Stimulated activated CD4-positive, alpha-beta T cell treated with anti-CD3 and anti-CD28 coated beads, Interleukin-4, amount 100 ng/mL, for 1 hour (primary cell): ENCODE results near the gene TPRA1.
"Not testable (repeated sequence)": the region's sequence is repeated elsewhere in the genome, so short reads cannot be mapped to it uniquely, and the experiment has no call there.

Experiments
- DNase-seq: peaks from one replicate; pipeline ENCODE4 v3.0.0-alpha.2; 2020

Gene TPRA1

DNA sequence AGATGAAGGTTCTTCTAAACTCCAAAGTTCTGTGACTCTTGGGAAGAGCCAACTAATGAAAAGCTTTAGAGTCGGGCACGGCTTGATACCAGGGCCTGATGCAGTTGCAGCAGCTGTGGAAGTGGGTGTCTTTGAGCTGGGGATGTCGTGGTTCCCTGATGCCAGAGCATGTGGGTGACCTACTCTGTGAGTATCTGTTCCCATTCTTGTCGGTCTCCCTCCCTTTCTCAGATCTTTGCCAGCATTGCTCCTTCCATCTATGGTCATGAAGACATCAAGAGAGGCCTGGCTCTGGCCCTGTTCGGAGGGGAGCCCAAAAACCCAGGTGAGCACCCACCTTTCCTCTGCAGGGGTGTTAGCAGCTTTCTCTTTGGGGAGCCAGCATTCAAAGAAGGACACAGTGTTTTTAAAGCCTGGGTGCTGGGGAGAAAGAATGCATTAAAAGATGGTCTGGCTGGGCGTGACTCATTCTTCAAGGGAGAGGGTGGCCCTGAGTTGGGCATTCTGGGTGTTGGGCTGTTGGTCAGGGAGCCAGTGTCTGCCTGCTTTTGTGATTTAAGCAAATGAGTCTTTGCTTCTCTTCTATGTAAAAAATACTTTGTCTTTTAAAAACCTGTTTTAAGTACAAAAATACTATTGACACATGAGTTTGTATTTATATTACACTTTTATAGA is 25.2 kb upstream of the TPRA1 start:
- no peak for DNase-seq

DNA sequence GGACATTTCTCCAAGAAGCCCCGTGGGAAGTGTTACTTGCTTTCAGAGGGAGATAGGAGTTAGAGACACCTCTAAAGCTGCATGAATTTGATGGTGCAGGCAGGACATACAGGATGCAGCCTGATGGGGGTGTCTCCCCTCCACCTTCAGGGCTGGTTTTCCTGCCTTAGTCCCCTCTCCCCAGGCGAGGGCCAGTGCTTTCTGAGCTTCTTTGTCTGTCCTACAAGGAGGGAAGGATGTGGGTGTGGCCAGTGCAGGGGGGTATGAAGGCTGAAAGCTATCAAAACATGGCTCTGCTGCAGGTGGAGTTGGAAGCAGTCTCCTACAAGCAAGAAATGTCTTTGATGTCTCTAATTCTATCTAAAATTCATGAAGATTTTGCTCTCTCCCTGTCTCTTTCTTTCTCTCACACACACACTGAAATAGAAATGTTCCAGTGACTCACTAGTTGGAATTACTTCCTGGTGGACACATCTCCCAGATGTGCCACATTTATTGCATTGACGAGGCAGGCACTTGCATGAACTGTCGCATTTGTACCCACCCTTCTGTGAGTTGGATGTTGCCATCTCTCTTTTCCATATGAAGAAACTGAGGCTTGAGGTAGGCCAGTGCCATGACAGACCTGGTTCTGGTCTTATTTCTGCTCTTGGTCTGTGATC is 24.5 kb upstream of the TPRA1 start:
- DNase-seq: no peak

DNA sequence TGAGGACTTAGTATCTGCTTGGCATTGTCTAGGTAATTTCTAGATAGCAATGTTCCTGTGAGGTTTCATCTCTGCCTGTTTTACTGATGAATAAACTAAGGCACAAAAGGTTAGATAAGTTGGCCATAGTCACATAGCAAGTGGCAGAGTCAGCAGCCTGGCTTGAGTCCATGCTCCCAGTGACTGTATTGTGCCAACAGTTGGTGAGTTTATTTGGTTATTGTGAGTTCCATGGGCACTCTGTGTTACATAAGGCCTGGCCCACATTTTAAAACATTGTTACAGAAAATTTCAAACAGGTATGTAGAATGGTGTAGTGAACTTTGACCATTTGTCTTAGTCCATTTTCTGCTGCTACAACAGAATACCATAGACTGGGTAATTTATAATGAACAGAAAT is 22.9 kb upstream of the TPRA1 start:
- DNase-seq: no peak

DNA sequence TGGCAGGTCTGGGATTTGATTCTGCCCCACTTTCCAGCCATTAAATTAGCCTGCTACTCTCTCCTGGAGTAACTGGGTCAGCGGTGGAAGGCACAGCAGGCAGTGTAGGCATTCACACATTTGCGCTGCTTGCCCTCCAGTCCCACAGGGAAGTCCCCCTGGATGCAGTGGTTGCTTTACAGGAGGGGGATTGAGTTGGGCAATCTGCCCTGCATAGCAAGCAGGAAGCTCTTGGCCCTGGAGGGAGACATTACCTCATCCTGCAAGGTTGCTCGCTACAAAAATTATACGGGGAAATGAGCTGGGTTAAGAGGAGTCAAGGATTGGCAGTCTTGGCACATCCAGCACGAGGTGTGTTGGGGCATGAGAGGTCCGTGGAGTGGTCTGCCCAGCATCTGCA is 22.4 kb upstream of the TPRA1 start:
- no peak for DNase-seq

DNA sequence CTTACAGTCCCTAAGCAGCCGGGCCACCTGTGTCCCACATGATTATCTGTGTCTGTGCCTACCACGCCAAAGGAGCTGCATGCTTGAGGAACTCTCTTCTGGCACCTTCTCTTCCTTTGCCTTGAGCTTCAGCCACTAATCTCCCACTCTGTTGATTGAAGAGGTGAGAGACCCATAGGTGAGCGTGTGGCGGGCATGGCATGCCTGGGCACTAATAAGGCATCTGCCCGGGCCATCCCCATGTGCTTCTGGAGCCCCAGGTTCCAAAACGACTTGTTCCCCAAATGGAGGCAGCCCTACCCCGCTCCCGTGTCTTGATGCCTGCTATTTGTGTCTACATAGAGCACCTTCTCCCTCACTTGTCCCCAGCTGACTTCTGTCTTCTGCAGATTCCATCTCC is 20.7 kb upstream of the TPRA1 start:
- no peak for DNase-seq

DNA sequence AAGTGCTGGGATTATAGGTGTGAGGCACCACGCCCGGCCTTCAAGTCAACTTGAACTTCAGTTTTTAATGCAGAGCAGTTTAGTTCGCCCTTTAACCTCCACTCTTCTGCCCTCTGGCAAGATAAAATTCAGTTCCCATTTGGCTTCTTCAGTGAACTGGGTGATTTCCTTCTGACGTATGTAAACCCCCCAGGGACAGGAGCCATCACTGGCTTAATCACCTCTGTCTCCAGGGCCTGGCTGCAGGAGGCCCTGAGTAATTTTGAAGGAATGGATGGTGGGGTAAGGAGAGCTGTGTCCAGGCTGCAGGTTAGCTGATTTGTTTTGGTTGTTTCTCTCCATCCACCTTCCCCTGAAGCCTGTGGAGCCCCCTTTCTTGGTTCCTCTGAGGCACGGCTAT is 19.6 kb upstream of the TPRA1 start:
- no peak for DNase-seq

DNA sequence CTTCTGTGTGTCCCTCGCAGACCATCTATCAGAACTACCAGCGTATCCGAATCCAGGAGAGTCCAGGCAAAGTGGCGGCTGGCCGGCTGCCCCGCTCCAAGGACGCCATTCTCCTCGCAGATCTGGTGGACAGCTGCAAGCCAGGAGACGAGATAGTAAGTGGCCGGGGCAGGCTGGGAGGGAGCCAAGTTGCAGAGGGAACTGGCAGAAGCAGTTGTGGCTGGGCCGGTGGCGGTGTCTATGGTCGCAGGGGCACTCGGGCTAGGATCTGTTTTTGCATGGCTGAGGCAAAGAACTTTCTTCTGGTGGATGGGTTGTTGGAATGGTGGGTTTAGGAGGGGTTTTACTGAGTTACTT is 17.8 kb upstream of the TPRA1 start:
- DNase-seq: no peak

DNA sequence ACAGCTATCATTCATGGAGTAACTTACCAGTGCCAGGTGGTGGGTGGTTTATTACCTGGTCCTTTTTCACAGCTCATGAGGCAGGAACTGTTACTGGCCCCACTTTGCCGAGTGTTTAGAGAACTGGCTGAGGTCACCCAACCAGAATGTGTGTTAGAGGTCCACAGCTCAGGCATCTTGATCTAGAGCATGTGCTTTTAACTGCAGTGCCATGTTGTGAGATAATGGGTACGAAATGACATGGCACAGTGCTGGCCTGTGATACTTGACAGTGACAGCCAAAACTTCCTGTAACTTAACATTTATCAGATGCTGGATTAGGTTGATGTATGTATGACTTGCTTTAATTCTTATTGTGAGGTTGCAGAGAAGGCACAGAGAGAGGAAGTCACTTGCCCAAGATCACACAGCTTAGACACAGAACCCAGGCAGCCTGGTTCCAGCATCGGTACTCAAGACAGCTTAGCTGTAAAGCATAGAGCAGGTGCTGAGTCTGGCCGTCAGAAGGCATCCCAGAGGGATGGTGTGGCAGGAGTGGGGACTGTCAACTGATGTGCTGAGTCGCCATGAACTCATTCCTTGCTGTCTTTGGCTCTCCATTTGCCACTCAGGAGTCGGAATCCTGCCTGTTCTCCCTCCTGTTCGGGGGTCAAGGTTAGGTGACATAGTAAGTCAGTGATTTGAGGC is 17.3 kb upstream of the TPRA1 start:
- DNase-seq: no peak

DNA sequence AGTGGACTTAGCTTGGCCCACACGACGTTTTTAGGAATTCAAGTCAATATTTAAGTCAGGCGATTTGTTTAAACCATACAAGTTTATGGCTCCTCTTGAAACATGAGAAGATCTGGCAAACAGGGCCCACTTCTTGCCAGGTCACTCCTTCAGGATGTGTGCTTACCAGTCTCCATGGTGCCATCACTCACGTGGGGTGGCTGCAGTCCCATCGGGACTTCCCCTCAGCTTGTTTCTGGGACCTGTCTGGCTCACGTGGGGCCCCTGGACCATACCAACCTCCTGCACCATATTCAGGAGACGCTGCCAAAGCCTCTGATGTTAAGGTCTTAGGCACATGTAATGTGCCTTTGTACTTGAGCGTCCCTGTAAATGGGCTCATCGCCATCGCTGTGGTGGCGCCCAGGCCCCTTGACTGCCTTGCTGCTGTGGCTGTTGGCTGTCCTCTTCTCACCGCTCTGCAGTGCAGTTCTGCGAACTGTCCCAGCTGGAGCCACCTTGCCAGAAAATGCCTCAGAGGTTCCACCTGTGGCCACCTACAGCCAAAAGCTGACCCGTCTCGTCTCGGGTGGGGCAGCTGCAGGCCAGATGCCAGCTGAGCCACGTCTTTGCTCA is 16.6 kb upstream of the TPRA1 start:
- no peak for DNase-seq

DNA sequence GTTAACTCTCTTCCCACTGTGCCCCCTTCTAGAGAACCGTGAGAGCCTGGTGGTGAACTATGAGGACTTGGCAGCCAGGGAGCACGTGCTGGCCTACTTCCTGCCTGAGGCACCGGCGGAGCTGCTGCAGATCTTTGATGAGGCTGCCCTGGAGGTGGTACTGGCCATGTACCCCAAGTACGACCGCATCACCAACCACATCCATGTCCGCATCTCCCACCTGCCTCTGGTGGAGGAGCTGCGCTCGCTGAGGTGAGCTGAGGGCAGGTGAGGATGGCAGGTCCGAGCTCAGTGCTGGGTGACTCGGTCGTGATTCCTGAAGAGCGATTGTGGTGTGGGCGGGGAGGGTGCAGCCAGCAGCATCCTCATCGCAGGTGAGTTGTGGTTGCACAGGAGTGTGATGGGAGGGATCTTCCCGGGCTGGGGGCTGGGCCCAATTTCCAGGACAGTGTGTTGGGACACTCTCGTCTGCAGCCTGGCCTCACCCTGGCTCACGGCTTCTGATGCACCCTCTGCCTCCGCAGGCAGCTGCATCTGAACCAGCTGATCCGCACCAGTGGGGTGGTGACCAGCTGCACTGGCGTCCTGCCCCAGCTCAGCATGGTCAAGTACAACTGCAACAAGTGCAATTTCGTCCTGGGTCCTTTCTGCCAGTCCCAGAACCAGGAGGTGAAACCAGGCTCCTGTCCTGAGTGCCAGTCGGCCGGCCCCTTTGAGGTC is 15.7 kb upstream of the TPRA1 start:
- DNase-seq: no peak

DNA sequence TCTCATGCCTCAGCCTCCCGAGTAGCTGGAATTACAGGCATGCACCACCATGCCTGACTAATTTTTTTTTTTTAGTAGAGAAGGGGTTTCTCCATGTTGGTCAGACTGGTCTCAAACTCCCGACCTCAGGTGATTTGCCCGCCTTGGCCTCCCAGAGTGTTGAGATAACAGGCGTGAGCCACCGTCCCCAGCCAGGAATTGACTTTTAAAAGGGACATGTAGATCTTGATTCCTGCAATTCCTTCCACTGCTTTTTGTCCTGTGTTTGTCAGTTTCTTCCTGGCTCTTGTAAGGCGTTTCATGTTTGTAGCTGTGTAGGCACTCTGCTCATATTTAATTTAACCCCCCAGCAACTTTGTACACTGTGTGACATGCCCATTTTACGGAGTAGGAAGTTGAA is 15.0 kb upstream of the TPRA1 start:
- not testable (repeated sequence) for DNase-seq

DNA sequence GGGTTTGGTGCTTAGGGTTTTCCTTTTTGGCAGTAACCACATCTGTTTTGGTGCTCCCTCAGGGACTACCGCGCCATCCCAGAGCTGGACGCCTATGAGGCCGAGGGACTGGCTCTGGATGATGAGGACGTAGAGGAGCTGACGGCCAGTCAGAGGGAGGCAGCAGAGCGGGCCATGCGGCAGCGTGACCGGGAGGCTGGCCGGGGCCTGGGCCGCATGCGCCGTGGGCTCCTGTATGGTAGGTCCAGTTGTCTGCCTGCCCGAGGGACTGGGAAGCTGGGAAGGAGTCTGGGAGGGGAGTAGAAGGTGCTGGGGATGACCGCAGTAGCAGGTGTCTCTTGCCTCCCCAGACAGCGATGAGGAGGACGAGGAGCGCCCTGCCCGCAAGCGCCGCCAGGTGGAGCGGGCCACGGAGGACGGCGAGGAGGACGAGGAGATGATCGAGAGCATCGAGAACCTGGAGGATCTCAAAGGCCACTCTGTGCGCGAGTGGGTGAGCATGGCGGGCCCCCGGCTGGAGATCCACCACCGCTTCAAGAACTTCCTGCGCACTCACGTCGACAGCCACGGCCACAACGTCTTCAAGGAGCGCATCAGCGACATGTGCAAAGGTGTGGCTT is 14.1 kb upstream of the TPRA1 start:
- DNase-seq: no peak

DNA sequence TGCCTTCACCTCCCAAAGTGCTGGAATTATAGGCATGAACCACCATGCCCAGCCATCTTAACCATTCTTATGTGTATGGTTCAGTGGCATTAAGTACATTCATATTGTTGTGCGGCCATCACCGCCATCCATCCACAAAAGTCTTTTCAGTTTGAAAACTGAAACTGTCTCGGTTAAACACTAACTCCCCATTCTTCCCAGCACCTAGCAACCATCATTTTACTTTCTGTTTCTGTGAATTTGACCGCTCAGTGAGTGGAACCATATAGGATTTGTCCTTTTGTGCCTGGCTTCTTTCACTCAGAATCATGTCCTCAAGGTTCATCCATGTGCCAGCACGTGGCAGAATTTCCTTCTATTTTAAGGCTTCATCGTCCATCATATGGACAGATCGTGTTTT is 13.5 kb upstream of the TPRA1 start:
- DNase-seq: no peak

DNA sequence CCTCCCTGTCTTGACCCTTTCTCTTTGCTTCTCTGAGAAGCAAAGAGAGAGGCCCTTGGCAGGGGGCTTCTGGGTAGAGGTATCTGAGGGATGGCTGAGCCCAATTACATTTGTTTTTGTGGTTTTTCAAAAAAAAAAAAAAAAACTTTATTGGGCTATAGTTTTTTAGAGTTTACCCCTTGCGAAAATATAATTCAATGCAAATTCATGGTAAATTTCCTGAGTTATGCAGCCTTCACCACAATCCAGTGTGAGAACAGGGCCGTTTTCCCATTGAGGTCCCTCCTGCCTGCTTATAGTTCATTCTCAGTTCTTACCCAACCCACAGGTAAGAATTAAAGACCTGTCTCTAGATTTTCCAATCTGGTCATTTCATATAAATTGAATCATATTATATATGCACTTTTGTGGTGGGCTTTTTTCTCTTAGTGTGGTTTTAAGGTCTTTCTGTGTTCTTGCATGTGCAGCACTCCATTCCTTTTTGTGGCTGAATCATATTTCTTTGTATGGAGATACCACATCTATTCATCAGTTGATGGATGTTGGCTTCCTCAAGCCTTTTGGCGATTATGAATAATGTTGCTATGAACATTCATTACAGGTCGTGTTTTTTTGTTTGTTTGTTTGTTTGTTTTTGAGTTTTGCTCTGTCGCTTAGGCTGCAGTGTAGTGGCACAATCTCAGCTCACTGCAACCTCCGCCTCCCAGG is 10.4 kb upstream of the TPRA1 start:
- DNase-seq: no peak

DNA sequence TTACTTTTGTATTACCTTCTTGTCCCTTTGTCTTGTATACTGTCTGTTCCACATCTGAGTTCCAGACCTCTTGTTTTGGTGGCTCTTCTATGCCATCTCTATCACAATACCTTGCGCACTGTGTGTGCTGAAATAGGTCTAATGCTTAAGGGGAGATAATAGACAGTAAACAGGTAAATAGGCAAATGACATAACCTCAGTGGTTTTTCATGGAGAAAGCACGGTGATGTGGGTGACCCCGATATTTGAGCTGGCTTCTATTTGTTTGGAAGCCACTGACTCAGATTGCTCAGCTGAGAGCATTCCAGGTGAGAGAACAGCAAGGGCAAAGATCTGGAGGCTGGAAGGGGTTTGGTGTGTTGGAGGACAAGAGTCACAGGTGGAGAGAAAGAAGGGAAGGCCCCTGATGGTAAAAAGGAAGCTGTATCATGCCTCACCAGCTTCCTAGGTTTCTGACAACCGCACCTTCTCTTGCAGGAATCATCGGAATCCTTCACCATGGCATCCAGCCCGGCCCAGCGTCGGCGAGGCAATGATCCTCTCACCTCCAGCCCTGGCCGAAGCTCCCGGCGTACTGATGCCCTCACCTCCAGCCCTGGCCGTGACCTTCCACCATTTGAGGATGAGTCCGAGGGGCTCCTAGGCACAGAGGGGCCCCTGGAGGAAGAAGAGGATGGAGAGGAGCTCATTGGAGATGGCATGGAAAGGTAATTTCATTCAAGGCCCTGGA is 8.5 kb upstream of the TPRA1 start:
- no peak for DNase-seq

DNA sequence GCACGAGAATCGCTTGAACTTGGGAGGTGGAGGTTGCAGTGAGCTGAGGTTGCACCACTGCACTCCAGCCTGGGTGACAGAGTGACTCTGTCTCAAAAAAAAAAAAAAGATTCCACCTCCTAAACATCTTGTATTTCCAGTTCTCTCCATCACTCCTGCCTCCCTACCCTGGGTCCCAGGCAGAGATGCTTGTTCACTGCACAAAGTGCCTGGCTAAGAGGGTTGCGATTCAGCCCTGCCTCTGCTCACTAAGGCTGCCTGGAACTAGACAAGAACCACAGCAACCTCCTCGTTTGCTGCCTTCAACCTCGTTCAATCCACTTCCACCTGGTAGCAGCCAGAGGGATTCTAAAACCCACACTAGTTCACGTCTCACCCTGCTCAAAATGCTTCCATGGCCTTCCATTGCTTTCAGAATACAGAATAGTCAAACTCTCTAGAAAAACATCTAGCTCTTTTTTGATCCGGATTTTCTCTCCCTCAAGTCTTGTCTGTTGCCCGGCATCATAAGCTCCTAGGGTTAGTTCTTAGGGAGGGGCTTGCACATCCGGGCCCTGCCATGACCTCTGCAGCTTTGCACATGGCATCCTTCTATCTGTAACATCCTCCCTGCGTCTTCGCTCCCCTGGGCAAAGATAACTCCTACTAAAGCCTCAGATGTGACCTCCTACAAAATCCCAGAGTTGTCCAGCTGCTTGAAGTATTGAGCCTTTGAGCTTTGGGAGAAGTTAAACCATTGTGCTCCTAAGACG is 6.7 kb upstream of the TPRA1 start:
- no peak for DNase-seq

DNA sequence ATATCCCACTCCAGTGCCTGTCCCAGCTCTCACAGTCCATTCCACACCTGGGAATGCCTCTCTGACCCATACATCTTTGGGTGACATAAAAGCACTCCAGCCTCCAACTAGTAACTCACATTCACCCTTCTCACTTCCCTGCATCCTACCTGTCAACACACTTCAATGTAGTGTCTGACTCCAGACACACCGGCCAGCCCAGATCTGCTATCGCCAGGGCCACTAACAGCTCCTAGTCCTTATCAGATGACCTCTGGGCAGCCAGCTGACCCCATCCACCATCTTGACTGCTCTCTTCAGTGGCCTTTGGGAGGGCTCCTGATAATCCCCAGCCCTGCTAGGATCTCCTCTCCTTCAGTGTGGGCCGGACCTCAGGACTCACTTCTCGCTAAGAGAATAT is 4.8 kb upstream of the TPRA1 start:
- no peak for DNase-seq

DNA sequence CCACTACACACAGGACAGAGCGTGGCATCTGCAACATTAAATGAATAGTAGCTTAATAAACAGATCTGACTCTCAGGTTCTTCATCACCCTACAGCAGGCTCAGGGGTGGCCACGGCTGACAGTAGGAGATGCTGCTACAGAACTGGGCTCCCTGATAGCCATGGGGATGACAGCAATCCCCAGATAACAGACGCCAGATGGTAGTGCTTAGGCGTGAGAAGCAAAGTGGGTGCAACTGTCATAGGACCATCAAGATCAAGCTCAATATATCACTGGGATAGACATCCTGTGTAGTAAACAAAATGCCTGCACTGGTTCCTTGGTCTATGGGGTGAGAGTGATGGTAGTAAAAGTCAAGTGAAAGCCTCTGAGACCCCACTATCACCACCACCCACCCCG is 2.6 kb upstream of the TPRA1 start:
- no peak for DNase-seq

DNA sequence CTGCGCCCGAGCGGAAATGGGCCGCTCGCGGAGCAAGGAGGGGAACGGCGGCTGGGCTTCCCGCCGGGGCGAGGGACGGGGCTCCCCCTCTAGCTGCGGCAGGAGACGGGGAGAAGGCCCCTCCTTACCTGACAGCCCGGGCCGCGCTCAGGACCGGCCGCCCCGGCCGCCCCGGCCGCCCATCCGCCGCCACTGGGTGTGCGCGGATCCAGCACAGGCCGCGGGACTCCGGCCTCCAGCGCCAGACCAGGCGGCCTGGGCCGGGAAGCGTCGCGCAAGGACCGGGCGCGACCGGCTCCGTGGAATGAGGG is 296 bp downstream of the TPRA1 start:
- peak; percentile 37 for DNase-seq

DNA sequence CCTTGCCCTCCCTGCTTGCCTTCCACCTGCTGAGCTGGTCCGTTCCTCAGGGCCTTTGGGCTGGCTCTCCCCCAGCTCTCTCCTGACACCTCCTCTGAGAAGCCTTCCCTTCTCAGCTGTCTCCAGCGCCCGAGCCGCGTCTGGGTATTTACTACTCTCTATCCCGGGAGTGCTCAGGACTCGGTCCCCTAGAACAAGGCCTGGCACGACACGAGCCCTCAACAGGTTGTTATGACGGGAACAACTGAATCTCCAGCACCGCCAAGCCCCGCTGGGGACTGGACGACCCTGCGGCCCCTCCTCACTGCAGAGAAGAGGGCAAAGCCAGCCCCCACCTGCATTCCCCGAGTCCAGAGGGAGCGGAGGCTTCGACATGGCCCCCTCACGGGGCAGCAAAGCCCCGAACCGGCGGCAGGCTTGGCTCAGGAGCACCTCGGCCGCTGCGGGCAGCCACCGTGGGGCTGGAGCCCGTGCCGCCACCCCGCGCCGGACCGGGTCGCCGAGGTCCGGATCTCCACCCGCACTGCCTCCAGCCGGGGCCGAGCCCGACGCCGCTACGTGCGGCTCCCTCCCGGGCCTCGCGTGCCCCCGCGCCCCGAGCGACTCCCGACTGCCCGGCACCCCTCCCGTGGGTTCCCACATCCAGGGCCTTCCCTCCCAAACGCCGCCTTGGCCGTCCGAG is 792 bp downstream of the TPRA1 start:
- peak; percentile 15 for DNase-seq
